ENCODE results near the gene ACTN2.

The ACTN2 gene

DNA sequence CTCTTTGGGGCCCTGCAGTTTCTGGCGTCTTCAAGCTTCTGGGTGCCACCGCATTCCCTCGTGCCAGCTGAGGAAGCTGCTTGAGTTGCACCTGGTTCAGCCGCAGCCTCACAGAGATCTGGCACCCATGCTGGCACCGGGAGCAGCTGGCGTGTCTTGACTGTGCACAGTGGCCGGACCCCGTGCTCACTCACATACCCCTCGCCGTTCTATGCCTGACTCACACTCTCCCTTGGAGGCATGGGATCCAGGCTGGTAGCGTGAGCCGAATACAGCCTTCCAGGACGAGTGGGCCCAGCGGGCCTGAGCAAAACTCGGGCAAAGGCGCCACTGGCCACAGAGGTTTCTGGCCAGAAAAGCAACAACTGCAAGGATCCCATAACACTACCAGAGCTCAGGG lies 100.2 kb downstream of the ACTN2 start:
- no peak for DNase-seq

GRCh38 chr1:236794585-236795034 lies 108.3 kb downstream of the ACTN2 start:
- DNase-seq, result no peak

- DNase-seq, result peak; percentile 83
Observed at GRCh38 chr1:236795035-236795756, 108.9 kb downstream of the ACTN2 start, which contains the start of gene MTR. TSS of gene MTR (plus strand) at chr1:236795292. CDS start at chr1:236795704, 412 bp downstream.

GRCh38 chr1:236795757-236796667 lies 109.7 kb downstream of the ACTN2 start:
- DNase-seq, result no peak

GRCh38 chr1:236799001-236799400 lies 112.7 kb downstream of the ACTN2 start:
- no peak for DNase-seq

DNA sequence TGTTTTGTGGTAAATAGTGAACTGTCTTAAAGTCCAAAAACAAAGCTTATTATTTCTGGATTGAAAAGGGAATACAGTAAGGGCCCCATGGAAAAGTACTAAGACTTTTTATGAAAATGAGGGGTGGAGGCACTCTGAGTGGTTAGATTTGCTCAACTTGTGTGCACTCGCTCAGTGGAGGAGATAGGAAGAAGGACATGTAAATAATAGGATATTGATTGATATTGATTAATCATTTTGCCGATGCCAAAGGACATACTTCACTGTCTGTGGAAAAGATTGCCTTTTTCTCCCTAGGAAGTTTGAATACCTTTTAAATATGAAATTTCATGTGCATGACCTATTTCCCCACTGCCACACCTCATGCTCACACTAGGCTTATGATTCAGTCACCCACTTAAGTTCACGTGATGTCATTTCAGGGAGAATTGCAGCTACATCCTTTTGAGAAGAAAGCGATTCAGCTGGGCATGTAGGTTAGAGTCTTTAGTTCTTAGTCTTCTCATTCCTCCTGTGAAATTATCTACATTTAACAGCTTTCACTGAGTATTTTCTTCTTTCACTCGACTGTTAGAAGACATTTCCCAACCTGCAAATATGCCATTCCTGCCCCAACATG lies 113.8 kb downstream of the ACTN2 start:
- no peak for DNase-seq

DNA sequence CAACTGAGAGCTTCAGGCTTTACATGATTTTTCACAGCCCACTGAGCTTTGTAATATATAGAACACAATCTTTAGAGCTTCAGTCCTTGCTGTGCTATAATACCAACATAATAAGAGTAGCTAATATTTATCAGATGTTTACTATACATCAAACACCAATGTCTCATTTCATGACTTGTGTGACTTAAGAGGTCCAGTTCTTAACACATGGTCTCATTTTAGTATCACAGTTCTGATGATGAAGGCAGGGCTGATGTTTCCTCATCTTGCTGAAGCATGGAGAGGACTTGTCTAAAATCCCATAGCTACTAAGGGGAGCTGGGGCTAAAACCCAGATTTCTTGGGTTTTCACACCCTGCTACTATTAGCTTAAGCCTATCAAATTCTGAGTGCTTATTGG lies 114.3 kb downstream of the ACTN2 start:
- DNase-seq, result no peak

- DNase-seq, result no peak
Observed at GRCh38 chr1:236802264-236802663, 116.0 kb downstream of the ACTN2 start.

DNA sequence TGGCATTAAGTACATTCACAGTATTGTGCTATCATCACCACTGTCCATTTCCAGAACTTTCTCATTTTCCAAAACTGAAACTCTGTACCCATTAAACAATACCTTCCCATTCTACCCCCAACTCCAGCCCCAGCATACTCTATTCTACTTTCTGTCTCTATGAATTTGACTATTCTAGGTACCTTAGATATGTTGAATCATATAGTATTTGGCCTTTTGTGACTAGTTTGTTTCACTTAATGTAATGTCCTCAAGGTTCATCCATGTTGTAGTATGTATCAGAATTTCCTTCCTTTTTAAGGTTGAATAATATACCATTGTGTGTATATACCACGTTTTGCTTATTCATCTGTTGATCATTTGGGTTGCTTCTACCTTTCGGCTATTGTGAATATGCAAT lies 120.3 kb downstream of the ACTN2 start:
- no peak for DNase-seq

- DNase-seq, result no peak
Observed at GRCh38 chr1:236808005-236808404, 121.7 kb downstream of the ACTN2 start.

DNA sequence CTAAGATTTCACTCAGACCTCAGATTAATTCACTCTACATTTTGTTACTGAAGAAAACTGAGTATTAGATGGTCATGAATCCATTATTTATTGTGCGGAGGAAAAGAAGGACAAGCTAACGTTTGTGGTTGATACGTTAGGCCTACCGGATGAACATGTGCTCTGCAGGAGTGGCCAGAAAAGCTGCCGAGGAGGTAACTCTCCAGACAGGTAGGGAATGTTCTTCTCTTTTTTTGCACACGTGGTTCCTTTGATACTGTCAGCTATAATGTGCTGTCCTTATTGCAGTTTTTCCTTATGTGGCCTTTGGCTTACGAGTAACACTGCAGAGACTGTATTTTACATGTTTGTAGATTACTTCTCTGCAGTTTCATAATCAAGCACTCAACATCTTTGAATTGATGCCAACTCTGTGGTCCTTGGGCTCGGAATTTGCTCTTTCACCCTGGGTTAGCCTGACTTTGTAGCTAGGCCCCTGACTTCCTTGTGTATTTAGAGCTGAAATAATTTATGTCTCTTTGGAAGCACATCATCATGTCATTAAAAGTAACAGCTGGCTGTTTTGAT lies 122.3 kb downstream of the ACTN2 start:
- no peak for DNase-seq

DNA sequence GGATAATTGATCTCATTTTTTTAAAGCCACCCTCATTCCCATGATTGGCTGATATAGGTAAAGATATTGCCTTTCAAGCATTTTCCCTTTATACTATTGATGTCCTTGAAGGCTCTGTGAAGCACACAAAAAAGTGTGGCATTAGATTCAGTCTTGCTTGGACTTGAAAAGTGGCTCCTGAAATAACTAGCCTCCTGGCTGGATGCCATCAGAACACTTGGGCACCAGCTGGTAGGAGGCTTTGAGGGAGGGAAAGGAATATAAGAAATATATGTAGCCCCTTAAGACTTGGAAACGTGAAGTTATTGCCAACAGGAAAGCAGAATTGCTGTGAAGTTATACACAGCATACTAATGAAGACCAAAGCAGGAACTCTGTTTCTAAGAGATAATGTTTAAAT lies 122.8 kb downstream of the ACTN2 start:
- no peak for DNase-seq

DNA sequence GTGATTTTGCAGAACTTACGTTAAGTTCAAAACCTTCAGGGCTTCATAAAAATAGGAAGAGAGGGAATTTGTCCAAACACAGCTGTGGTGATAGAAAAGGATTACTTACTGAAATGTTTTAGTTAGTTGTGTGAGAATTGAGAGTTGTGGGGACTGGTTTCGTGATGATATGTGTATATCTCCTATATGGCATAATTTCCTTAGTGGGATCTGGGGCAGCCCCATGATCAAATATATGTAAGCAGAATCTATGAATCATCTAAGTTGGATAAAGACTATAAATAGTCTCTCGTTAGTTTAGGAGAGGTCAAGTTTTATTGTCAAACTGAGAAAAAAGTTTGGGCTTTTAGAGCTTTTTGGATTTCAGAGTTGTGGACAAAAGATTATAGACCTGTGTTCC lies 123.7 kb downstream of the ACTN2 start:
- DNase-seq, result no peak

DNA sequence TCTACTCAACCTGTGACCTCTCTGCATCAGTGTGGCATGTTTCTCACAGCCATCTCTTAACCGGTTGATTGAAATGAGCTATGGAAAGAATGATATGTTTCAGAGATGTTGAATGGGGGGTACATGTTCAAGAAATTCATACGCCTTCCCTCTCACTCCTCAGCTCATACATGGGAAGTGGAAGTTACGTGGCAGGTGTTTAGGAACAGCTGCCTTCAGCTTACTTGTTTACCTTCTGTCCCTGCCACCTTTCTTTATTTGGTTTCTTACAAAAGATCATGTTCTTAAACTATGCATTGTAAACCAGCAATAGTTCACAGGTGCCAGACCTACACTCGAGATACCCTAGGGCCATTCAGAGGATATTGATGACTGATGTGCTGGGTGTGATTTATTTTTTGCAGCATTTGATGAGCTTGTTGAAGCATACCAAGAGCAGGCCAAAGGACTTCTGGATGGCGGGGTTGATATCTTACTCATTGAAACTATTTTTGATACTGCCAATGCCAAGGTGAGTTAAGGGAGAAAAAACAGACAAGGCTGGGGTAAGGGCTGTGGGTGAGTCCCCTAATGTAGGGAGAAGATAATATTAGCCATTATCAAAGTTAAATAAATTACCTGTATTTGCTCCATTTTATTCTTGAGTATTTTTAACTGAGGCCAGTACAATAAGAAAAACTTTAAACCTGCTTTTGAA lies 126.2 kb downstream of the ACTN2 start:
- DNase-seq, result no peak

Data from NCI-H2029 treated with DMSO at 0.1 percent for 48 hours (cell line).